Inflammatory macrophage (primary cell): ENCODE results near the gene SMIM41.

ENCODE experiments used
- DNase-seq, 2 donors: peaks; one replicate each; pipeline ENCODE4 v3.0.0-alpha.2; 2020 to 2022

Gene SMIM41

DNA sequence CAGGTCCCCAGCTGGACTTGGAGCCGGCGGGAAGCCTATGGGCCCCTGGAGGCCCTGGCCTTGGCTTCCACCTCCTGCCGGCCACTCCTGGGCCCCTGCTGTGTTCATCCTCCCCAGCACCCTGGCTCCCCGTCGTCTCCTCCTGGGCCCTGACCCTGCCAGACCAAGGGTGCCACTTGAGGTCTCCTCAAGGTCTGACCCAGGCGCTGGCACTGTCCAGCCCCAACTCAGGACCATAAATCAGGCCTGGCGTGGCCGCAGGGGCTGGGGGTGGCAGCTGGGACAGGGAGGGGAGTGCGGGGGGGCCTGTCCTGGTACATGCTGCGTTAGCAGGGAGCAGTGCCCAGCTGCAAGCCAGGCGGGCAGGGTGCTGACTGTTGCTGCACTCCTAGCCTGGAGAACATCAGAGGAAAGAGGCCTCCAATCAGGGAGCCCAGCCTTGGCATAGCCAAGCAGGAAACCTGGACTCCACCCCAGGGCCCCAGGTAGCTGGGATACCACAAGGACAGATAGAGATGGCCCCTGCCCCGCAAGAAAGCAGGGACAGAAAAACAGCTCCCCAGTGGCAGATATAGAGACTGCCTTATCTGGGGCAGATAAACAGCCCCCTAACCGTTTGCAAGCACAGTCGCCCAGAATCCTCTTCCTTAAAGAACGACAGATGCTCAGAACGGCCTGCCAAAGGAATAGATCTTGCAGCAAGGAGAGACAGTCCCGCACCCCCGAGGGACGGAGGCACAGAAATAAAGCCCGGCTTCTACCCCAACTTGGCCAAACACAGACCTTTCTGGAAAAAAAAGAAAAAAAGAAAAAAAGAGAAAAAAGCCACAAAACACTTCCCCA lies 16.2 kb upstream of the SMIM41 start:
- no peak for DNase-seq

- no peak for DNase-seq
Observed at GRCh38 chr12:52063981-52064649, 15.4 kb upstream of the SMIM41 start.

DNA sequence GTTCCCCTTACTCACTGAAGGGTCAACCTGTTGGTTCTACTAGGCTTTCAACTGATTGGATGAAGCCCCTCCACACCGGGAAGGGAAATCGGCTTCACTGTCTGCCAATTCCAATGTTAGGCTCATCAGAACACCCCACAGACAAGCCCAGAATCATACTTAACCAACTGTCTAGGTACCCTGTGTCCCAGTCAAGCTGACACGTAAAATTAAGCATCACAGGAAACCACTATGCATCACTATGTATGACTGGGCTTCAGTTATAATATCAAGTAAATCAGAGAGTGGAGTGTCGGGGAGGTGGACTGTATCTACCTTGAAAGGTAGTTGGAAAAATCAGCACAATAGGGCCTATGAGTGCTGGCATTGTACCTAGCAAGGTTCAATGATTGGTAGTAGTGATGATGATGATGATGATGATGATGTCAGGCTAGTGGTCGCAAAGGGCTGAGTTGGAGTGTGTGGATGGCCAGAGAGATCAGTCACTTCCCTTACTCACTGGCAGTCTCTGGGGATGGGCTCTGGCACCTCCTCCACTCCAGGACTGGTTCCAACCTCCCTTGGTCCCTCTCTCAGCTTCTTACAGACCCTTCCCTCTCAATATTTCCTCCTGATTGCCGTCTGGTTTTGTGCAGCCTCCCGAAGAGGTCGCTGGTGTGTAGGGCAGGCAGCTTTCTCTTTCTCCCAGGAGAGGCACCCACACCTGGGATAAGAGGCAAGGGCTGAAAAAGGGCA lies 13.0 kb upstream of the SMIM41 start:
- DNase-seq: no peak

GRCh38 chr12:52067081-52067374 lies 12.5 kb upstream of the SMIM41 start:
- DNase-seq: no peak

DNA sequence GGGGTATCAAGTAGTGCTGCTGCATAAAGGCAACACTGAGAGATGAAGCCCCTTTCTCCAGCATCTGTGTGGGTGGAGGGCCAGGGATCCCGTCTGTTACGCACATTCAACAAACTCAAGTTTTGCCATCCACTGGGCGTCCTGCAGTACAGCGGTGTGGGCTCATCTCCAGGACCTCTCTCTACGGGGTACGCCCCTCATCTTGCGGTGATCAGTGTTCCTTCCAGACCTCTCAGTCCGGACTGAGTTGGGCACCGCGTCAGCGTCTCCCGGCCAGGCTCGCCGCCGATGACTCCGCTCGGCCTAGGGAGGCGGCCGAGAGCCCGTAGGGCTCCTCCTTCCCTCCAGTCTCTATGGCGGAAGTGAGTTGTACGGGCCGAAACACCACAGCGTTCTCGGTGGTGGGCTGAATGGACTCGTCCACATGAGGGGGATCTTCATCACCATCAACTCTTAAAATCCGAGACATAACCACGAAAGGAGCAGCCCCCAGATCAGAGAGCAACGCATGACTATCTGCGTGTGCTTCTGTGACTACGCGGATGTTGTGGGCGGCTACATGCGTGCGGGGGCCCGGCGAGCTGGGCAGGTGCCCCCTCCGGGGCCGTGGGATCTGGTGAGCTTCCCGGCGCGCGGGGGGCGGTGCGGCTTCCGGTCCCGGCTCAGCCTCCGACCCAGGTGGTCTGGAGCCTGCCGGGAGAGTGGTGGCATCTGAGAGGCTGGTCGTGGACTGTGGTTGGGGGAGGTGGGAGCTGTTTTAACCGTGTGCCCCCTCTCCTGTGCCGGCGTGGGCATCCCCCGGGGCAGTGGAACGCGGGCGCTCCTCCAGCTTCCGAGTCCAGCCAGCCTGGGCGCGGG lies 9.9 kb upstream of the SMIM41 start, which contains the start of gene ATG101:
Gene ATG101 (plus strand): TSS at position 652 of the 858 bp plus-strand sequence. CDS start 3,673 bp downstream, outside the sequence.
- peak; percentile 92 to 95 for DNase-seq

GRCh38 chr12:52070185-52070925 lies 9.1 kb upstream of the SMIM41 start:
- no peak for DNase-seq

DNA sequence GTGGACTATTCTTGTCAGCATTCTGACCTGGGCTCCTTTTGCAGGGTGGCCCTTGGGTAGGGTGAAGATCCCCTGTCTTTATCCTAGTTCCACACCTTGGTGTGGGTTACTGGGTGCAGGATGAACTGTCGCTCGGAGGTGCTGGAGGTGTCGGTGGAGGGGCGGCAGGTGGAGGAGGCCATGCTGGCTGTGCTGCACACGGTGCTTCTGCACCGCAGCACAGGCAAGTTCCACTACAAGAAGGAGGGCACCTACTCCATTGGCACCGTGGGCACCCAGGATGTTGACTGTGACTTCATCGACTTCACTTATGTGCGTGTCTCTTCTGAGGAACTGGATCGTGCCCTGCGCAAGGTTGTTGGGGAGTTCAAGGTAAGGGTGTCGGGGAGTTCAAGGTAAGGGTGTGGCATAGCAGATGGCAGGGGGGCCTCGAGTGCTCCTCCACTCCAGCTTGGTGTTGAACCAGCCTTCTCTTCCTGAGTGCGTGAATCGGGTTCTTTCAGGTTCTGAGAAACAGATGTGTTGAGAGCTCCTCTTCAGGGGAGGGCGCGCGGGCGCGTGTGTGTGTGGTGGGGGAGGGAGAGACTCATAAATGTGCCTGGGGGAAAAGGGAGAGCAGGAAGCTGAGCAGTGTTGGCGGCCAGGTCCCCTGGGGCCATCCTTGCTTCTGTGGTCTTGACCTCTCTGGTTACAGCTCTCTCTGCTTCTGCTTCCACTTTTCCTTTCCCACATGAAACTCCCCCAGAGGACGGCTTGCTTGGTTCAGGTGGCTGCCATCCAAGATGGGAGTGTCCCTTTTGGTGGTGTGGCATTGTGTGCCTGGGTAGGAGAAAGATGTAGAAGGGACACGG lies 5.7 kb upstream of the SMIM41 start:
- no peak for DNase-seq

- DNase-seq: no peak
Observed at GRCh38 chr12:52074971-52075724, 4.4 kb upstream of the SMIM41 start.

DNA sequence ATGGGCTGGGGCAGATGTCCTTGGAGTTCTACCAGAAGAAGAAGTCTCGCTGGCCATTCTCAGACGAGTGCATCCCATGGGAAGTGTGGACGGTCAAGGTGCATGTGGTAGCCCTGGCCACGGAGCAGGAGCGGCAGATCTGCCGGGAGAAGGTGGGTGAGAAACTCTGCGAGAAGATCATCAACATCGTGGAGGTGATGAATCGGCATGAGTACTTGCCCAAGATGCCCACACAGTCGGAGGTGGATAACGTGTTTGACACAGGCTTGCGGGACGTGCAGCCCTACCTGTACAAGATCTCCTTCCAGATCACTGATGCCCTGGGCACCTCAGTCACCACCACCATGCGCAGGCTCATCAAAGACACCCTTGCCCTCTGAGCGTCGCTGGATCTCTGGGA lies 2.7 kb upstream of the SMIM41 start:
- DNase-seq: no peak

- DNase-seq: no peak
Observed at GRCh38 chr12:52078276-52078675, 1.2 kb upstream of the SMIM41 start.

GRCh38 chr12:52080403-52081251 lies 1.1 kb downstream of the SMIM41 start:
- no peak for DNase-seq

- no peak for DNase-seq
Observed at GRCh38 chr12:52081263-52081733, 1.8 kb downstream of the SMIM41 start.

DNA sequence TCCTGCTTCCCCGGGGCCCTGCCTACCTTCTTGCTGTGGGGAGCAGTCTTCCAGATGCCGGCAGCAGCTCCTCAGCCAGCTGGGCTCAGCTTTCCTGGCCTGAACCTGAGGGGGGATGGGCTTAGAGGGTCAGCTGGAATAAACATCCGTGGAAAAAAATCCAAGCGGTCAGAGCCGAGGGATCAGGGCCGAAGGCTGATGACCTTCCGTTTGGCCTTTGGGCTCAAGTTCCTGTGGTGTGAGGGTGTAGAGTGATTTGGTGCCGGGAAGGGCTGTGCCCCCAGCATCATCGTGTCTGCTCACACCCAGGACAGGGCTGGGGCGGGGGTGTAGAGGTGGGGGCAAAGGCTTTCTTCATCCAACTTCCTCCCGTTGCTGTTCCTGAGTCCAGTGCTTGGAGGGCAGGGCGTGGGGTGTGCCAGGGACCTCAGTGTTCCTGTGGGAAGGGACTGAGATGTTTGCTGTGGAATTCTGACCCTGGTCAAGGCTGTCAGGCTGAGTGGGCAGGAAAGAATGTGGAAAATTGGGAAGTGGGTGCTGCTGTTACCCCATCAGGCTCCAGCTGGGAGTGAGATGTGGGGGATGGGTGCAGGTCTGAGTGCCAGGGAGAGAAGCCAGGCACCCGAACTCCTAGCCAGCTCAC lies 2.6 kb downstream of the SMIM41 start:
- no peak for DNase-seq

DNA sequence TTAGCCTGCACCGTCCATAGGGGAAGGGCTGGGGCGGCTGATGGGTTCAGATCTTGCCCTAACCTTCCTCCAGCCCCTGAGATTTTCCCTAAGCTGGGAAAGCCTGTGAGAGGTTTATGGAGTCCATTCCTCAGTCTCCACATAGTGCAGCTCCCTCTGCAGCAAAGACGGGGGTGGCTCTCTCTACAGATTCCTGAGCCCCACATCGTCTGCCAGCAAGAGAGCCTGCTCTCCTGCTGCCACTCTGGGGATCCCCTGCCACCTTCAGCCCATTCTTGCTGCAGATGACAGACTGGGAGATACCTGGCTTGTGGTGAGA lies 3.1 kb downstream of the SMIM41 start:
- no peak for DNase-seq

GRCh38 chr12:52082988-52083637 lies 3.6 kb downstream of the SMIM41 start:
- DNase-seq: peak; percentile 49 to 50

DNA sequence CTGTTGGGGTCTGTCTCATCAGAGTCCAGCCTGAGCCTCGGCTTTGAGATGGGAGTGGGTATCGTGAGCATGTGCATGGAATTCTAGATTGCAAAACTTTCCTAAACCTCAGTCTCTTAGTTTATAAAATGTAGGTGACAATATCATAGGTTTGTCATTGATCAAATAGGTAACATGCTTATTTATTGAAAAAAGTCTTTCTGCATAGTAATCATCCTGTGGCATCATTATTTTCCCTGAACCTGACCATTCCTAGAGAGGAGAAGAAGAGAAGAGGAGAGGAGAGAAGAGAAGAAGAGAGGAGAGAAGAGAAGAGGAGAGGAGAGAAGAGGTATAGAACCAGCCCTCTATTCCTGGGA lies 4.1 kb downstream of the SMIM41 start:
- no peak for DNase-seq

DNA sequence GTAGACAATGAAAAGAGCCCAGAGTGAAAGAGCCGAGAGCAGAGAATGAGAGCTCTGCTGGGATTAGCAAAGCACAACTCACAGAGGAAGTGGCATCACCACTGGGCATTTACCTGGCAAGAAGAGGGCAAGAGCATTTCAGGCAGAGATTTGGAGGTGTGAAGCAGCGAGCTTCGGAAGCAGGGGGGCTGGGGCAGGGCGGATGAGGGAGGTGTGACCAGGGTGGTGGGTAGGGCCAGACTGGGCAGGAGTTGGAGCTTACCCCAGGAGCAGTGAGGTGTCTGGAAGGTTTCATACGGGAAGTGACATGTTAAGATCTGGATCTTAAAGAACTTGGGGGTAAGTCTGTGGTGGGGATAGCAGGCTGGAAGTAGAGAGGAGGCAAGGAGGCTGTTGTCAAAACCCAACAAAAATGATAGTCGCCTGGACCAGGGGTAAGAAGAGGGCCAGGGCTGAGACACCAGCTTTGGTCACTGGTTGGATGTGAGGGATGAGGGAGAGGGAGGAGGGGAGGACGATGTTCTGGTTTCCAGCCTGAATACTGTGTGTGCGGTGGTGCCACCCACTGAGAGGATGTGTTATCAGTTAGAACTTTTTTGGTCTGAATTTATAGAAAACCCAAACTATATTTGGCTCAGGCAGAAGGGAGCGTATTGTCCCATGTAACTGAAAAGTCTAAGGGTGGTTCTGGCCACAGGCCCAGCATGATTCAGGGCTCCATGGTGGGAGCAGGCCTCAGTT lies 5.2 kb downstream of the SMIM41 start:
- DNase-seq: no peak
